ENCODE data around the gene BMP2K. TPM values are rescaled to one million over a fixed set of nuclear protein-coding genes. Genes with fewer than 3 reads are reported as not detected.

BMP2K gene
- total and polyA plus RNA-seq, 8 donors, result 4.7 to 68.7 (median 17.0) TPM

DNA sequence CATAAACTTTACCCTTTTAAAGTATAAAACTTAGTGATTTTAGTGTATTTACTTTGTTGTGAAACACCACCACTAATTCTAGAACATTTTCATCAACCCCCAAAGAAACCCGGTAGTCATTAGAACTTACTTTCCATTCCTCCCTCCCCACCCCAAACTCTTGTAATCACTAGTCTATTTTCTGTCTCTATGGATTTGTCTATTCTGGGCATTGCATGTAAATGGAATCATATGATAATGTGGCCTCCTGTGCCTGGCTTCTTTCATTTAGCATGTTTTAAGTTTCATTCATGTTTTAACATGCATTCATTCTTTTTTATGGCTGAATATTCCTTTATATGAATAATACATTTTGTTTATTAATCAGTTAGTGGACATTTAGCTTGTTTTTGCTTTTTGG, 27.8 kb downstream of the BMP2K start:
- Histone ChIP-seq H3K4me3 (no peak overlapping the region), H3K27ac (no peak overlapping the region), H3K9me3 (peaks cover 0 to 9% (median 5%) of the 10 kb centered on the region in 4 donors), H3K27me3 (no peaks in the 10 kb centered on the region), H3K4me1 (peaks cover 0 to 6% (median 0%) of the 10 kb centered on the region in 4 donors), H3K36me3 (no peaks in the 10 kb centered on the region)
- whole genome bisulfite sequencing, 5 donors, result 82 to 97% (median 89%) methylated on average over 1 of the region's 1 CpG
- no peak for DNase-seq
- intact Hi-C loops (cut with DNase I; ENCODE audit: low total_unique reads), result no loop called here
- TF ChIP-seq POLR2A (IDR thresholded peaks at IDR 0.05) (no peak), POLR2AphosphoS5 (IDR thresholded peaks at IDR 0.05) (no peak), EP300 (IDR thresholded peaks at IDR 0.05) (no peak)
- TF ChIP-seq, protein P1, sequence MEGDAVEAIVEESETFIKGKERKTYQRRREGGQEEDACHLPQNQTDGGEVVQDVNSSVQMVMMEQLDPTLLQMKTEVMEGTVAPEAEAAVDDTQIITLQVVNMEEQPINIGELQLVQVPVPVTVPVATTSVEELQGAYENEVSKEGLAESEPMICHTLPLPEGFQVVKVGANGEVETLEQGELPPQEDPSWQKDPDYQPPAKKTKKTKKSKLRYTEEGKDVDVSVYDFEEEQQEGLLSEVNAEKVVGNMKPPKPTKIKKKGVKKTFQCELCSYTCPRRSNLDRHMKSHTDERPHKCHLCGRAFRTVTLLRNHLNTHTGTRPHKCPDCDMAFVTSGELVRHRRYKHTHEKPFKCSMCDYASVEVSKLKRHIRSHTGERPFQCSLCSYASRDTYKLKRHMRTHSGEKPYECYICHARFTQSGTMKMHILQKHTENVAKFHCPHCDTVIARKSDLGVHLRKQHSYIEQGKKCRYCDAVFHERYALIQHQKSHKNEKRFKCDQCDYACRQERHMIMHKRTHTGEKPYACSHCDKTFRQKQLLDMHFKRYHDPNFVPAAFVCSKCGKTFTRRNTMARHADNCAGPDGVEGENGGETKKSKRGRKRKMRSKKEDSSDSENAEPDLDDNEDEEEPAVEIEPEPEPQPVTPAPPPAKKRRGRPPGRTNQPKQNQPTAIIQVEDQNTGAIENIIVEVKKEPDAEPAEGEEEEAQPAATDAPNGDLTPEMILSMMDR (IDR thresholded peaks at IDR 0.05), result no peak

DNA sequence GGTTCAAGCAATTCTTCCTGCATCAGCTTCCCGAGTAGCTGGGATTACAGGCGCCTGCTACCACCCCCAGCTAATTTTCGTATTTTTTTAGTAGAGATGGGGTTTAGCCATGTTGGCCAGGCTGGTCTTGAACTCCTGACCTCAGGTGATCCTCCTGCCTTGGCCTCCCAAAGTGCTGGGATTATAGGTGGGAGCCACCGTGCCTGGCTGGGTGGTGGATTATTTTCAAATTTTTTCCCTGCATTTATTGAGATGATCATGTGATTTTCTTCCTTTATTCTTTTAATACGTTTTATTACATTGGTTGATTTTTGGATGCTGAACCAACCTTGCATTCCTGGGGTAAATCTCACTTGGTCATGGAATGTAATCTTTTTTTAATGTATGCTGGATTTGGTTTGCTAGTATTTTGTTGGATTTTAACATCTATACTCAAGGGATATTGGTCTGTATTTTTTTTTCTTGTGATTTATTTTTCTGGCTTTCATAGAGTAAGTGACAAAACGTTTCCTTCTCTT, 30.9 kb downstream of the BMP2K start:
- no peak for TF ChIP-seq EP300 (IDR thresholded peaks at IDR 0.05)
- WGBS, 5 donors, result 93 to 95% (median 94%) methylated on average over 6 of the region's 6 CpGs
- Histone ChIP-seq H3K9me3 (peaks cover 0 to 9% (median 5%) of the 10 kb centered on the region in 4 donors), H3K27ac (no peak overlapping the region), H3K36me3 (no peaks in the 10 kb centered on the region), H3K4me1 (peaks cover 0 to 20% (median 5%) of the 10 kb centered on the region in 4 donors), H3K4me3 (no peak overlapping the region), H3K27me3 (no peaks in the 10 kb centered on the region)
- no peak for DNase-seq
- intact Hi-C loops (cut with DNase I; ENCODE audit: low total_unique reads), result no loop called here

DNA sequence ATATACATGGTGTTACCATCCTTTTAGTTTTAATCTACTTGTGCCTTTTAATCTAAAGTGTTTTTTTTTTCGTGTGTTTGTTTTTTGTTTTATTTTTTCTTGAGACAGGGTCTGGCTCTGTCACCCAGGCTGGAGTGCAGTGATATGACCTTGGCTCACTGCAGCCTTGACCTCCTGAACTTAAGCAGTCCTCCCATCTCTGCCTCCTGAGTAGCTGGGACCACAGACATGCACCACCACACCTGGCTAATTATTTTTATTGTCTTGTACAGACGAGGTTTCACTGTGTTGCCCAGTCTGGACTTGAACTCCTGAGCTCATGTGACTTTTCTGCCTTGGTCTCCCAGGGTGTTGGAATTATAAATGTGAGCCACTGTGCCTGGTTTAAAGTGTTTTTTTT, 33.1 kb downstream of the BMP2K start:
- Histone ChIP-seq H3K9me3 (peaks cover 0 to 9% (median 5%) of the 10 kb centered on the region in 4 donors), H3K4me3 (no peak overlapping the region), H3K36me3 (no peaks in the 10 kb centered on the region), H3K27me3 (no peaks in the 10 kb centered on the region), H3K4me1 (peaks cover 0 to 20% (median 5%) of the 10 kb centered on the region in 4 donors), H3K27ac (no peak overlapping the region)
- no peak for DNase-seq
- intact Hi-C loops (cut with DNase I; ENCODE audit: low total_unique reads), result no loop called here
- TF ChIP-seq, protein P1 (IDR thresholded peaks at IDR 0.05), result no peak
- TF ChIP-seq POLR2AphosphoS5 (IDR thresholded peaks at IDR 0.05), result no peak
- 74 to 87% (median 80%) methylated on average over 2 of the region's 2 CpGs for WGBS, 5 donors

DNA sequence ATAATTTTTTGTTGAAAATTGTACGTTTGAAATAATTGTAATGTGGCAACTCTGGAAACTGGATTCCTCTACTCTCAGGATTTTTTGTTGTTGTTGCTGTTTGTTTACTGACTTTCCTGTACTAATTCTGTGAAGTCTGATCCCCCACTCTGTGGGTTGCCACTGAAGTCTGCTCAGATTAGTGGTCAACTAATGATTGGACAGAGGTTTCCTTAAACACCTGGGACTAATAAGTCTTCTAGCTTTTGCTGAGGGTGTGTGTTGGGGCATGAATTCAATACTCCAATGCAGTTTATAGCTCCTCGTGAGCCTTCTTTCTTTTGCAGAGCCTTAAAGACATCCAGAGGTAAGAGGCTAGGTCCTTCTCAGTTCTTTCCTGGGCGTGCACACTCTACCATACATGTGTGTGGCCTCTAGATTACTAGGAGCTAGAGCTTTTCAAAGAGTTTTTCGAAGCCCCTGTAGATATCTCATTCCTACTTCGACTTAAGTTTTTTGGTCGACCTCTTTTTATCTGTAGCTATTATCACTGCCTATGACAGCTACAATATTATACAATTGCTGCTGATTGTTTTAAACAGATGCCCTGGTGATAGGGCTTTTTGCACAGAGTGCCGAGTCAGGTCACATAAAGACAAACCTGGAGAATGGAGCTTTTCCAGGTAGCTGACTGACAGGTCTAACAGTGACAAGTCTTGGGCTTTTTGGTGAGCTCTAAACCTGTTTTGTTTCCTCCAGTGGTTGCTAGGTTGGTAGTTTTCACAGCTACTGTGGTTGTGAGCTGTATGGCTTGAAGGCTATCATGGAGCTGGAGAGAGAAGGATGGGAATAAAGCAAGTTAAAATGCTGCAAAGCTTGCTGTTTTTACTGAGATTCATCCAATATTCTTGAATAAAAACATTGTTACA, 34.0 kb downstream of the BMP2K start:
- no peaks in the 10 kb centered on the region for H3K36me3 ChIP-seq
- no peak overlapping the region for H3K27ac ChIP-seq
- peaks cover 0 to 9% (median 5%) of the 10 kb centered on the region in 4 donors for H3K9me3 ChIP-seq
- WGBS, 5 donors, result 78 to 83% (median 83%) methylated on average over 7 of the region's 7 CpGs
- no peak for TF ChIP-seq POLR2AphosphoS5 (IDR thresholded peaks at IDR 0.05)
- no peak for TF ChIP-seq EP300 (IDR thresholded peaks at IDR 0.05)
- no peak for TF ChIP-seq POLR2A (IDR thresholded peaks at IDR 0.05)
- TF ChIP-seq, protein P1 (IDR thresholded peaks at IDR 0.05), result no peak
- H3K27me3 ChIP-seq, result no peaks in the 10 kb centered on the region
- peaks cover 0 to 20% (median 5%) of the 10 kb centered on the region in 4 donors for H3K4me1 ChIP-seq
- intact Hi-C loops (cut with DNase I; ENCODE audit: low total_unique reads), result no loop called here
- no peak overlapping the region for H3K4me3 ChIP-seq
- peak in 1 of 2 donors; percentile 9 for DNase-seq

Measured in stomach (tissue), 9 donors.